HG02938 (cell line): Measurements from ENCODE around the gene NEK11.

ENCODE experiments used
- ATAC-seq: cut with Tn5 transposase; IDR thresholded peaks from one replicate; pipeline ENCODE4 v1.9.1; 2021; ENCODE audit warnings: mild to moderate bottlenecking, moderate library complexity; ENCODE audit not compliant: unreplicated experiment

Gene NEK11

GRCh38 chr3:131114256-131114655 lies 87.6 kb downstream of the NEK11 start:
- ATAC-seq, result no peak

GRCh38 chr3:131125684-131126083 lies 99.0 kb downstream of the NEK11 start:
- ATAC-seq, result no peak

GRCh38 chr3:131140891-131141290 lies 114.2 kb downstream of the NEK11 start:
- ATAC-seq, result no peak

GRCh38 chr3:131141770-131142169 lies 115.1 kb downstream of the NEK11 start:
- ATAC-seq, result no peak

- ATAC-seq, result no peak
These were observed 115.9 kb downstream of the NEK11 start for GRCh38 chr3:131142580-131142979.

GRCh38 chr3:131143802-131144201 lies 117.1 kb downstream of the NEK11 start:
- ATAC-seq, result no peak

- no peak for ATAC-seq
These were observed 120.9 kb downstream of the NEK11 start for GRCh38 chr3:131147534-131147933.

GRCh38 chr3:131158434-131158833 lies 131.8 kb downstream of the NEK11 start:
- no peak for ATAC-seq

GRCh38 chr3:131162516-131162915 lies 135.8 kb downstream of the NEK11 start:
- ATAC-seq, result no peak

GRCh38 chr3:131167867-131168266 lies 141.2 kb downstream of the NEK11 start:
- no peak for ATAC-seq

- ATAC-seq, result no peak
These were observed 142.7 kb downstream of the NEK11 start for GRCh38 chr3:131169331-131169730.

GRCh38 chr3:131172502-131173200 lies 146.0 kb downstream of the NEK11 start:
- ATAC-seq, result no peak

GRCh38 chr3:131174752-131175151 lies 148.1 kb downstream of the NEK11 start:
- ATAC-seq, result peak; percentile 94

GRCh38 chr3:131178710-131179375 lies 152.2 kb downstream of the NEK11 start:
- ATAC-seq, result no peak

- no peak for ATAC-seq
These were observed 166.0 kb downstream of the NEK11 start for GRCh38 chr3:131192701-131193100.

GRCh38 chr3:131193641-131194238 lies 167.1 kb downstream of the NEK11 start:
- ATAC-seq, result no peak

GRCh38 chr3:131194816-131195215 lies 168.1 kb downstream of the NEK11 start:
- no peak for ATAC-seq

GRCh38 chr3:131200636-131201199 lies 174.0 kb downstream of the NEK11 start:
- ATAC-seq, result no peak

- ATAC-seq, result no peak
These were observed 189.7 kb downstream of the NEK11 start for GRCh38 chr3:131216330-131216729.

GRCh38 chr3:131216801-131217200 lies 190.1 kb downstream of the NEK11 start:
- ATAC-seq, result no peak

GRCh38 chr3:131217296-131217741 lies 190.6 kb downstream of the NEK11 start:
- no peak for ATAC-seq

- ATAC-seq, result no peak
These were observed 191.5 kb downstream of the NEK11 start for GRCh38 chr3:131218196-131218595.
